Stimulated activated CD4-positive, alpha-beta T cell treated with anti-CD3 and anti-CD28 coated beads, Interleukin-2, amount 100 ng/mL, for 24 hours (primary cell): ENCODE data around the gene PTGIR.
"Not testable (repeated sequence)": the region's sequence is repeated elsewhere in the genome, so short reads cannot be mapped to it uniquely, and the experiment has no call there.

Source experiments
- DNase-seq, 2 donors: peaks; one replicate each; pipeline ENCODE4 v3.0.0-alpha.2; 2020

PTGIR gene

DNA sequence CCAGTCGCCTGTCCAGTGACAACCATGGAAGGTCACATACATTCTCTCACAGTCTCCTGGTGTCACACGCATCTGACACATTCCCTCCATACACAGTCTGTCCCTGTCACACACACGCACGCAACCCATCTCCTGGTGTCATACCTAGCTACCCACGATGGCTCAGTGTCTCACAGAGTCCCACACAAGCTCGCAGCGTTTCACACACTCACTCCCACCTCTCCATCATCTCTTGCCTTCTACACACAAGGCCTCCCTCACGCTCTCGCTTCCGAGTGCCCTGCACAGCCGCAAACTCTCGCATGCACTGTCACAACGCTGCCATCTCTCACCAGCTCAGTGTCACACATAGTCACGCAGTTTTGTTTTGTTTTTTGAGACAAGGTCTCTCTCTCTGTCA lies 12.3 kb upstream of the PTGIR start:
- peak; percentile 27 to 39 for DNase-seq

DNA sequence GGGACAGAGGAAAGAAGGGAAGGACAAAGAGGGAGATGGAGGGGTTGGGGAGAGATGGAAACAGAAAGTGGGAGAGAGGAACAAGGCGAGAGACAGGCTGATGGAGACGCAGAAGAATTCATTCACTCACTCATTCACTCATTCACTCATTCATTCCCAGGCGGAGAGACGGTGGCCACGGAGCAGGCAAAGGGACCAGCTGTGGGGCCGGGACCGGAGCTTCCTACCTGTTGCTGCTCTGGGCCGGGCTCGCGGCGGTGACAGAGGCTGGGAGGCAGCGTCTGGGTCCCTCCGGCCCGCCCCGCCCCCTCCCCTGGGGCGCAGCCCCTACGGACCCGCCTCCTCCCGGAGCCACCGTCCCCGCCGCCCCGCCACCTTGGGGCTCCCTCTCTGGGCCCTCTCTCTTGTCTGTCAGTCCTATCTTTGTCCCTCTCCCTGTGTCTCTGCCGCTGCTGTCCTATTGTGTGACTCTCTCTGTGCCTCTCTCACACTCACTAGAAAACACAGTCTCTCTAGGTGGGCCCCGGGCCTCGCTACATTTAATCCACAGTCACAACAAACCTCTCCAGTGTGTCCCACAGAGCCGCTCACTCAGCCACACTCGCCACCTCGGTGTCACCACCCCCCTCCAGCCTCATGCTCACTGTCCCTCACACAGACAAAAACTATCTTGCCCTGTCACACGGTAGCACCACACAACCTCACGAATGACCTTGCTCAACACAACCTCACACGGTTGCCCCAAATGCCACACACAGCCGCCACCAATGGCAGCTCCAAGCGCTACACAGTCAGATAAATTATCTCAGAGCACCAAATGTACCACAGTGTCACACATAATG lies 11.3 kb upstream of the PTGIR start, which contains the start of gene GNG8:
Gene GNG8 (minus strand): TSS at position 283 of the 842 bp plus-strand sequence. CDS start 1,520 bp downstream, outside the sequence.
- DNase-seq = peak; percentile 37 to 42

- DNase-seq = no peak
These were observed 9.8 kb upstream of the PTGIR start for GRCh38 chr19:46634656-46635218.

GRCh38 chr19:46634045-46634655 lies 9.3 kb upstream of the PTGIR start:
- peak; percentile 94 to 97 for DNase-seq

DNA sequence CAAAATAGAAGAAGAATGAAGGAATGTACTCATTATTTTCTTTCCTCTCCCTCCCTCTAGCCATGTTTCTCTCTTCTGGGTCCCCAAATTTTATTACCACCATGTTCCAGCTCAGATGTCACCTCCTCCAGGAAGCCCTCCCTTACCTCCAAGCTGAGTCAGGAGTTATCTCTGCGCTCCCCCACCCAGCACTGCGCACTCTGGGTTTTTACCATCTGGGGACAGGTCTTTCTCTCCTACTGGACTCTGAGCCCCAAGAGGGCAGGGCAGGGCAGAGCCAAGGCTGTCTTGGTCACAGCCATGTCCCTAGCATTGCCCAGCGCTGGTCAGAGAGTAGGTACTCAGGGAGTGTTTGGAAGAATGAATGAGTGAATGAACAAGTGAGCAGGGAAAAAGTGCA lies 8.2 kb upstream of the PTGIR start:
- DNase-seq = no peak

DNA sequence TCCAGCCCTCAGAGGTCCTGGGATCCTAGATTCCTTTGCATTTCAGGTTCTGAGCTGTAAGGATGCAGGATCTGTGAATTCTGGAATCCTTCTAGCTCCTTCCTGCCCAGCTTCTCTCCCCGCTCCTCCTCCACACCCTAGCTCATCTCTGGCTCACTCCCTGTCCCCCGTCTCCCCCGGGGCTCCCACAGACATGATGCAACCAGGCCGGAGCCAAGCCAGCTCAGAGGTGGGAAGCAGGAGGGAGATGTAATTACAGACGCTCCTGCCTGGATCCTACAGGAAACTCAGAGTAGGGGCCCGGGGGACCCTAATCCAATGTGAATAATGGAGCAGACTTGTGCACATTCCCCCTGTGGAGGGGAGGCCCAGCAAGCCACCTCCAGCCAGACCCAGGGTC lies 6.6 kb upstream of the PTGIR start:
- no peak for DNase-seq

GRCh38 chr19:46630586-46631205 lies 5.8 kb upstream of the PTGIR start:
- DNase-seq = no peak

DNA sequence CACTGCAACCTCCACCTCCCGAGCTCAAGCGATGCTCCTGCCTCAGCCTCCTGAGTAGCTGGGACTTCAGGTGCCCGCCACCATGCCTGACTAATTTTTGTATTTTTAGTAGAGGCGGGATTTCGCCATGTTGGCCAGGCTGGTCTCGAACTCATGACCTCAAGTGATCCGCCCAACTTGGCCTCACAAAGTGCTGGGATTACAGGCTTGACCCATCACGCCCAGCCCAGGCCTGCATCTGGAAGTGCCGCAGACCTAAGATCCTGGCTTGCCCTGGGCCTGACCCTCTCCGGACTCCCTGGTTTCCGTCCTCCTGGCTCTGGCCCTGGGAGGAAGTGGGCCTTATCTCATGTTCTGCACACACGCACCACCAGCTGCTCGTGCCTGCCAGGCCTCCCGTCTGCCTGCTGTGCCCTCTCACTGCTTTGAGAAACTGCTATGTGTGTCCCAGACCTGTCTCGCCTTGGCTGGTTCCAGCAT lies 4.7 kb upstream of the PTGIR start:
- DNase-seq = no peak

DNA sequence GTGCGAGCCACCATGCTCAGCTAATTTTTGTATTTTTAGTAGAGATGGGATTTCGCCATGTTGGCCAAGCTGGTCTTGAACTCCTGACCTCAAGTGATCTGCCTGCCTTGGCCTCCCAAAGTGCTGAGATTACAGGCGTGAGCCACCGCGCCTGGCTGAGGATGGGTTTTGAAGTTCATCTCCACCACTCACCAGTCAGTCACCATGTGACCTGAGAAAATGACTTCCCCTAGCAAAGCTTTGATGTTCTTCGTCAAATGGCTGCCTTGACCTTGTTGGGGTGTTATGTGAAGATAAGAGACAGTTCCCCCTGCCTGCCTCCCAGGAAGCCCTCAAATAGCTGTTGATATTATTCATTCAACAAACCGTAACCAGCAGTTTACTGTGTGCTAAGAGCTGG lies 4.1 kb upstream of the PTGIR start:
- DNase-seq = not testable (repeated sequence)

GRCh38 chr19:46626446-46626845 lies 1.6 kb upstream of the PTGIR start:
- DNase-seq = no peak

GRCh38 chr19:46625731-46626130 lies 842 bp upstream of the PTGIR start:
- no peak for DNase-seq

DNA sequence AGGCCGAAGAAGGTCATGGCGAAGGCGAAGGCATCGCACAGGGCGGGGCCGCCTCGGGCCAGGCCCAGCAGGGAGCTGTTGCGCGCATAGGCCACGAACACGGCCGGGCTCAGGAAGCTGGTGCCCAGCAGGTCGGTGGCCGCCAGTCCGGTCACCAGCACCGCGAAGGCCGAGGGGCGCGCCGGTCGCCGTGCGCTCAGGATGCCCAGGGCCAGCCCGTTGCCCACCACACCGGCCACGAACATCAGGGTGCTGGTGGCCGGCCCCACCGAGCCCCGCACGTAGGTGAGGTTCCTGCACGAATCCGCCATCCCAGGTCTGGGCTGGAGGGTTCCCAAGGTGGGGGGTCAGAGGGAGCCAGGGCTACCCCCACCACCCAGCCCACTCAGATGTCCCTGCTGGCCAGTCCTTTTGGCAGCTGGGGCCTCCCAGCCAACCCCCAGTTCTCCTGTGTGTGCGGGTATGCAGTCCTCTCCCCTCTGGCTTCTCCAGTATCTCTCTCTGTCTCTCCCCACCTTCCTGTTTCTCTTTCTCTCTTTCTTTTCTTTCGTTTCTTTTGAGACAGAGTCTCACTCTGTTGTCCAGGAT lies 880 bp downstream of the PTGIR start:
- no peak for DNase-seq

DNA sequence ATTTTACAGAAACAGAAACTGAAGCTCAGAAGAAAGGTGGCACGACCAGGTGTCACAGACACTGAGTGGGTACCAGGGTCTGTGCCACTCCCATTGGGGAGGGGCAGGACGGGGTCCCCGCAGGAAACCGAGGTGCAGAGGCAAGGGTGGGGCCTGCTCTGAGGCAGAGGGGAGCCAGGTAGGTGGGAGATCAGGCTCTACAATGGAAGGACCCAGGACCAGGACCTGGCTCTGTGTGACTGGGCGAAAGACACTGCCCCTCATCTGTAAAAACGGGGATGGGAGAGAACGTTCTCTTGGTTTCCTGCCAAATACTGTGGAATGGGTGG lies 2.8 kb downstream of the PTGIR start:
- DNase-seq = no peak

GRCh38 chr19:46621191-46622117 lies 3.4 kb downstream of the PTGIR start:
- DNase-seq = no peak

- DNase-seq = no peak
These were observed 4.2 kb downstream of the PTGIR start for GRCh38 chr19:46620716-46621115.

GRCh38 chr19:46620267-46620666 lies 4.6 kb downstream of the PTGIR start:
- no peak for DNase-seq

- DNase-seq = no peak
These were observed 6.1 kb downstream of the PTGIR start for GRCh38 chr19:46618670-46619231.

- DNase-seq = no peak
These were observed 7.3 kb downstream of the PTGIR start for GRCh38 chr19:46617601-46618000.

- peak; percentile 58 to 73 for DNase-seq
These were observed 8.1 kb downstream of the PTGIR start for GRCh38 chr19:46616631-46617322.

- DNase-seq = no peak
These were observed 8.9 kb downstream of the PTGIR start for GRCh38 chr19:46615966-46616365.

DNA sequence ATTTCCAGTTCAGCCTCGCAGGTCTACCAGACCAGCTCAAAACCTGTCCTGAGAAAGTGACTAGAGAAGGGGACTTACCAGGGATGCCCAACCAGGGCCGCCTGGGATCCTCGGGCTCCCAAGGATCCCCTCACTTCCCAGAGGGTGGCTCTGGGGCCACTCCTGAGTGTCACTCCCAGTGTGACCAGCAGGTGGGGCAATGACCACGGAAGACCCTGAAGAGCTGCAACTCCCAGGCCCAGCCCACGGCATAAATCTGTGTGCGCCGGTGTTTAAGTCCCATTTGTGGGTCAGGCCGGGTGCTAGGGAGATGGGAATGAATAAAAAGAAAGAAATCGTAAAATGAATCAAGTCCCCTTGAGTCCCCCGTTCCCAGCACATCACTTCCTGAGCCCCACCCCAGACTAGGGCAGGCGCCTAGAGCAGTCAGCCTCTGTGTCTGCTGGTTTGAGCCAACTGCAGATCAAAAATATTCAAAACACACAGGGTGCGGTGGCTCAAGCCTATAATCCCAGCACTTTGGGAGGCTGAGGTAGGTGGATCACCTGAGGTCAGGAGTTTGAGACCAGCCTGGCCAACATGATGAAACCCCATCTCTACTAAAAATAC lies 10.7 kb downstream of the PTGIR start:
- DNase-seq = peak; percentile 90
